ENCODE data around the gene SLC4A4. TPM values are rescaled to one million over a fixed set of nuclear protein-coding genes. Genes with fewer than 3 reads are reported as not detected.

SLC4A4 gene
- total RNA-seq, 2 donors from 2014 or later, result 3.1 to 6.3 TPM

- no peak for DNase-seq (ENCODE audit: low spot score)
- Mint-ChIP-seq H3K27me3 (no peaks in the 10 kb centered on the region), H3K4me3 (no peak overlapping the region), H3K4me1 (ENCODE audit: low read depth in 2 of 2) (no peaks in the 10 kb centered on the region), H3K27ac (no peak overlapping the region), H3K9me3 (no peaks in the 10 kb centered on the region), H3K36me3 (no peaks in the 10 kb centered on the region)
- ATAC-seq, result no peak
These were observed 137.4 kb downstream of the SLC4A4 start for GRCh38 chr4:71476240-71476639.

DNA sequence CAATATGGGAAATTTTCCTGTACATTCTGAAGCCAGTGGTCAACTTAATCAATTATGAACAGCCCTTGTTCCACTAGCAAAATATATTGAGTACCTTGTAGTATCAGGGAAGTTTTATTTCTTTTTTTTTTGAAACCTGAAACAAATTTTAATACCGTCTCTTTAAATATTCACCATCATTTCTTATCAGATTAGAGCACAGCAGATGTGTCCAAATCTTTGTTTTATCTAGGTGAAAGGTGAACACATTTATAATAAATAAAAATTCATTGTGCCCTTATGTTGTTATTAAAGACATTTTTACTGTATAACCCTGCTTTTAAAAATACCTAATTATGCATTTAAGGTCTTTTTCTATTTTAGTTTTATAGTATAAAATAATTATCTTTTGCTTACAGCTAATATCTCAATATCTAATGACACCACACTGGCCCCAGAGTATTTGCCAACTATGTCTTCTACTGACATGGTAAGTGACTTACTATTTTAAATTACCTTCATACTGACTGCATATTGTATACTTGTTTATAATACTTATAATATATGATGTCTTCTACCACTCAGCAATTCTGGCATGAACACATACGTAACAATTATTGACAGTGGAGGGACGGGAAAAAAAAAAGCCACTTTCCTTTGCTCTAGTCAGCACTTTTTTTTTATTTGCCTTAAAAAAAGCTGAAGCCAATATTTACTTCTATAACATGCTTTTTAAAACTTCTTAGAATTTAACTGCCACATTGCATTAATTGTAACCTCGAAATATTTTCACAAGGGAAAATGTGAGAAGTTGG lies 147.9 kb downstream of the SLC4A4 start:
- DNase-seq (ENCODE audit: low spot score), result no peak
- H3K4me1 Mint-ChIP-seq (ENCODE audit: low read depth in 2 of 2), result peaks cover 0 to 4% of the 10 kb centered on the region in 2 donors
- no peak overlapping the region for H3K27ac Mint-ChIP-seq
- ATAC-seq, result no peak
- H3K4me3 Mint-ChIP-seq, result no peak overlapping the region
- no peaks in the 10 kb centered on the region for H3K9me3 Mint-ChIP-seq
- no peaks in the 10 kb centered on the region for H3K36me3 Mint-ChIP-seq
- no peaks in the 10 kb centered on the region for H3K27me3 Mint-ChIP-seq

- Mint-ChIP-seq H3K27me3 (no peaks in the 10 kb centered on the region), H3K4me1 (ENCODE audit: low read depth in 2 of 2) (peaks cover 0 to 4% of the 10 kb centered on the region in 2 donors), H3K27ac (no peak overlapping the region), H3K9me3 (no peaks in the 10 kb centered on the region), H3K4me3 (no peak overlapping the region), H3K36me3 (no peaks in the 10 kb centered on the region)
- ATAC-seq (no peak), DNase-seq (ENCODE audit: low spot score) (no peak)
These were observed 148.6 kb downstream of the SLC4A4 start for GRCh38 chr4:71487344-71487920.

- H3K36me3 Mint-ChIP-seq, result no peaks in the 10 kb centered on the region
- ATAC-seq, result no peak
- DNase-seq (ENCODE audit: low spot score), result no peak
- no peak overlapping the region for H3K27ac Mint-ChIP-seq
- H3K4me1 Mint-ChIP-seq (ENCODE audit: low read depth in 2 of 2), result no peaks in the 10 kb centered on the region
- H3K9me3 Mint-ChIP-seq, result no peaks in the 10 kb centered on the region
- H3K4me3 Mint-ChIP-seq, result no peak overlapping the region
- no peaks in the 10 kb centered on the region for H3K27me3 Mint-ChIP-seq
These were observed 155.7 kb downstream of the SLC4A4 start for GRCh38 chr4:71494539-71494938.

GRCh38 chr4:71495454-71495853 lies 156.6 kb downstream of the SLC4A4 start:
- Mint-ChIP-seq H3K4me1 (ENCODE audit: low read depth in 2 of 2) (no peaks in the 10 kb centered on the region), H3K27ac (no peak overlapping the region), H3K4me3 (no peak overlapping the region), H3K9me3 (no peaks in the 10 kb centered on the region), H3K36me3 (no peaks in the 10 kb centered on the region), H3K27me3 (no peaks in the 10 kb centered on the region)
- no peak for ATAC-seq
- DNase-seq (ENCODE audit: low spot score), result no peak

DNA sequence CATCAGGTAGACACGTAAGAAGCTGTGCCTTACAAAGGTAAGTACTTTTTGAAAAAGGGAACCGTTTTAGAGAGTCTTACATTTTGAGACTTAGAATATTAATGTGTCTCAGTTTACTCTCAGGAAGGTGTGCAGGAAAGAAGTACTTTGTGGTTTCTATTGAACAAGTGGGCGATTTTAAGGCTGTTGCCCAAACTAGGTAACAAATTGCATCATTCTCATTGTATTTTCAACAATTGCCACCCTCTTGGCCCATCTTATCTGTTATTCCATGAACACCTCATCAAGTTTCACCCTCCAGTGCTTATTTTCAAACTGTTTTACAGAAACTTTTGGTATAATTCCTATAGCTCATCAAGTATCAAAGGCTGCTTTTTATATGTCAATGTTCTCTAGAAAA lies 158.3 kb downstream of the SLC4A4 start:
- Mint-ChIP-seq H3K9me3 (no peaks in the 10 kb centered on the region), H3K4me1 (ENCODE audit: low read depth in 2 of 2) (no peaks in the 10 kb centered on the region), H3K27me3 (no peaks in the 10 kb centered on the region), H3K36me3 (no peaks in the 10 kb centered on the region), H3K27ac (no peak overlapping the region), H3K4me3 (no peak overlapping the region)
- no peak for ATAC-seq
- no peak for DNase-seq (ENCODE audit: low spot score)

DNA sequence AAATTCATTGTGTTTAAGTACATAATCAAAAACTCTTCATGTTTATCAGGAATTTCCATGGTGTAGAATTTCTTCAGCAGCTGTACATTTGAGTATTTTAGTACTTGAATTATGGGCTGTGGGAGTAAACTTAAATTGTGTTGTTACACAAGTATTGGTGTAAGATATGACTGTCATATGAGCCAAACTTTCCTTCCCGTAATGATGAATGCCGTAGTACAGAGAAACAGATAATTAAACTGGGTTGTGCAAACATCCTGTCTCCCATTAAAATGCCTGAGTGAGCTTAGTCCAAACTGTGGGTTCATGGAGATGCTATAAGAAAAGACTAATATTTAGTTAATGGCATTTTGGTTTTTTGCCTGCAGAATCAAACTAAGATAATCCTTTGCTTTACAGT lies 159.2 kb downstream of the SLC4A4 start:
- DNase-seq (ENCODE audit: low spot score) (no peak), ATAC-seq (no peak)
- H3K9me3 Mint-ChIP-seq, result no peaks in the 10 kb centered on the region
- no peak overlapping the region for H3K27ac Mint-ChIP-seq
- peaks cover 0 to under 1% of the 10 kb centered on the region in 2 donors for H3K4me1 Mint-ChIP-seq (ENCODE audit: low read depth in 2 of 2)
- no peaks in the 10 kb centered on the region for H3K27me3 Mint-ChIP-seq
- no peaks in the 10 kb centered on the region for H3K36me3 Mint-ChIP-seq
- H3K4me3 Mint-ChIP-seq, result no peak overlapping the region

DNA sequence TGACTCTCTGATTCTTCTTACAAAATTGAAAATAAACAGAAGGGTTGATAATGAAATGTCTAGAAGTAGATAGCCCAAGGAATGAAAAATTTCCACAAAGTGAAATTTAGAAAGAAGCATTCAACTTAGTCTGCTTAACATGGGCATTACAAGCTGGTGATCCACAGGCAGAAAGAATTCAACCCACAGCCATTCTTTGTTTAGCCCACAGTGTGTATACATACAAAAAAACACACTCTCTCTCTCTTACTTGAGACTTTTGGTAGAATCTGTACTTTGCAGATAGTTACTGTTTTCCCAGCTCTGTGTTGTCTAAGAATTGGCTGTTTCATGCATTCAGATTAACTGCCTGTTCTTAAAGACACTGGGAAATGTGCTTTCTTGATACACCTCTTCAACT lies 159.8 kb downstream of the SLC4A4 start:
- Mint-ChIP-seq H3K36me3 (no peaks in the 10 kb centered on the region), H3K9me3 (no peaks in the 10 kb centered on the region), H3K4me3 (no peak overlapping the region), H3K27ac (no peak overlapping the region), H3K4me1 (ENCODE audit: low read depth in 2 of 2) (peaks cover 0 to 5% of the 10 kb centered on the region in 2 donors), H3K27me3 (no peaks in the 10 kb centered on the region)
- DNase-seq (ENCODE audit: low spot score) (no peak), ATAC-seq (no peak)

DNA sequence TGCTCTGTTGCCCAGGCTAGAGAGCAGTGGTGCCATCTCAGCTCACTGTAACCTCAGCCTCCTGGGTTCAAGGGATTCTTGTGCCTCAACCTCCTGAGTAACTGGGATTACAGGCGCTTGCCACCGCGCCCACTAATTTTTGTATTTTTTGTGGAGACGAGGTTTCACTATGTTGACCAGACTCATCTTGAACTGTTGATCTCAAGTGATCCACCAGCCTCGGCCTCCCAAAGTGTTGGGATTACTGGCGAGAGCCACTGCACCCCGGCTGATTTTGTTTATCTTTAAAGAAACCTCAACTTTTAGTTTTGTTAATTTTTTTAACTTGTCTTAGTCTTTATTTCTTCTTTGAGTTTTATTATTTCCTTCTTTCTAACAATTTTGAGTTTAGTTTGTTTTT lies 163.2 kb downstream of the SLC4A4 start:
- Mint-ChIP-seq H3K36me3 (peaks cover 7% of the 10 kb centered on the region), H3K4me1 (ENCODE audit: low read depth in 2 of 2) (peaks cover 0 to 5% of the 10 kb centered on the region in 2 donors)

GRCh38 chr4:71518283-71518989 lies 179.6 kb downstream of the SLC4A4 start:
- no peaks in the 10 kb centered on the region for H3K27me3 Mint-ChIP-seq
- no peaks in the 10 kb centered on the region for H3K9me3 Mint-ChIP-seq
- peak; percentile 56 to 58 for ATAC-seq
- peaks cover 0 to 8% of the 10 kb centered on the region in 2 donors for H3K4me1 Mint-ChIP-seq (ENCODE audit: low read depth in 2 of 2)
- H3K27ac Mint-ChIP-seq, result no peak overlapping the region
- DNase-seq (ENCODE audit: low spot score), result no peak
- H3K4me3 Mint-ChIP-seq, result no peak overlapping the region
- H3K36me3 Mint-ChIP-seq, result peaks cover 11% of the 10 kb centered on the region

More for the DNA sequence above, 163.2 kb downstream of the SLC4A4 start:
- DNase-seq (ENCODE audit: low spot score), result no peak
- Mint-ChIP-seq H3K9me3 (no peaks in the 10 kb centered on the region), H3K4me3 (no peak overlapping the region), H3K27ac (no peak overlapping the region), H3K27me3 (no peaks in the 10 kb centered on the region)
- ATAC-seq, result no peak

DNA sequence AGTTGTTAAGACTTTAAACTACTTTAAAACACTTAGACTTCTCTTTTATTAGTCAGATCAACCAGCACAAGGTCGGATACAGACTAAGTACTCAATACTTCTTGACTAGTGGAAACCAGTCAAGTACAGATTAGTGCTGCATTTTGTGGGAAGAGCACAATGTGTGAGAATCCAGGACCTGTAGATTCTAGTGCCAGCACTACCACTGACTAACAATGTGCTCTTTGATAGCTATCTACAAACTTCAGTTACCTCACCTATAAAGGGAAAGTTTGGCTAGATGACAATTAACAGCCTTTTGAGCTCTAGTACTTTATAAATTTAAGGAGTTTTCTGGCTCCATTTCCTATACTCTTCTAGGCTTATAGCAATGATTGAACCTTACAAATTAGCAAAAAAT lies 181.5 kb downstream of the SLC4A4 start:
- Mint-ChIP-seq H3K27me3 (no peaks in the 10 kb centered on the region), H3K27ac (no peak overlapping the region), H3K4me1 (ENCODE audit: low read depth in 2 of 2) (peaks cover 0 to 6% of the 10 kb centered on the region in 2 donors), H3K4me3 (no peak overlapping the region), H3K36me3 (peaks cover 11% of the 10 kb centered on the region), H3K9me3 (no peaks in the 10 kb centered on the region)
- ATAC-seq (peak in 1 of 2 donors; percentile 13), DNase-seq (ENCODE audit: low spot score) (no peak)

DNA sequence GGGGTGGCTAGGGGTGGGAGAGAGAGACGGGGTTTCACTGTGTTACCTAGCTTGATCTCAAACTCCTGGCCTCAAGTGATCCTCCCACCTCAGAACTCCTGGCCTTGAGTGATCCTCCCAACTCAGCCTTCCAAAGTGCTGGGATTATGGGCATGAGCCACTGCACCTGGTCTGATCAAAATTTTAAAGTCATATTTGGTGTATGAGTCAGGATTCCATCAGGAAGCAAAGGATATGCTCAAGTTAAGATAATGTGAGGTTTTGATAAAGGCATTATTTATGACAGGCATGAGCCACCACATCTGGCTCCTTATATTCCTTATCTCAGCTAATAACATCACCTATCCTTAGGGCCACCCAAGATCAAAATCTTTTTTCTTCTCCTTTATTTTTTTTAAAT lies 182.0 kb downstream of the SLC4A4 start:
- ATAC-seq (no peak), DNase-seq (ENCODE audit: low spot score) (no peak)
- Mint-ChIP-seq H3K4me1 (ENCODE audit: low read depth in 2 of 2) (peaks cover 0 to 6% of the 10 kb centered on the region in 2 donors), H3K27me3 (no peaks in the 10 kb centered on the region), H3K4me3 (no peak overlapping the region), H3K27ac (no peak overlapping the region), H3K9me3 (no peaks in the 10 kb centered on the region), H3K36me3 (peaks cover 7% of the 10 kb centered on the region)

- H3K4me1 Mint-ChIP-seq (ENCODE audit: low read depth in 2 of 2), result peaks cover 0 to 2% of the 10 kb centered on the region in 2 donors
- H3K27ac Mint-ChIP-seq, result no peak overlapping the region
- no peak for DNase-seq (ENCODE audit: low spot score)
- no peaks in the 10 kb centered on the region for H3K27me3 Mint-ChIP-seq
- no peaks in the 10 kb centered on the region for H3K36me3 Mint-ChIP-seq
- no peak for ATAC-seq
- no peak overlapping the region for H3K4me3 Mint-ChIP-seq
- H3K9me3 Mint-ChIP-seq, result no peaks in the 10 kb centered on the region
These were observed 185.9 kb downstream of the SLC4A4 start for GRCh38 chr4:71524756-71525155.
